NCI-H460 (cell line): ENCODE measurements around the gene TIFAB. TPM values are rescaled to one million over a fixed set of nuclear protein-coding genes. Genes with fewer than 3 reads are reported as not detected.
A peak's percentile ranks its signal among the peaks of the same experiment; 100 is the strongest.

Source experiments
- DNase-seq: peaks from one replicate; pipeline ENCODE4 v3.0.0-alpha.2; 2016; ENCODE audit warnings: low read depth; ENCODE audit errors: extremely low read depth
- total RNA-seq: library from RNA; depleted of rRNA; stranded (reverse); fragments of >200 nt; shearing (Covaris generic); gene quantifications from 2 replicates; pipeline ENCODE4 v1.2.3, GENCODE V29; 2014

Gene TIFAB
- total RNA-seq, 1 experiment from 2014 or later: not detected

GRCh38 chr5:135460246-135461033 lies 8.3 kb upstream of the TIFAB start:
- DNase-seq: no peak

GRCh38 chr5:135458921-135459331 lies 6.8 kb upstream of the TIFAB start:
- peak; percentile 7 for DNase-seq

GRCh38 chr5:135458356-135458755 lies 6.2 kb upstream of the TIFAB start:
- DNase-seq: no peak

GRCh38 chr5:135457424-135458071 lies 5.4 kb upstream of the TIFAB start:
- peak; percentile 65 for DNase-seq

GRCh38 chr5:135456238-135457099 lies 4.3 kb upstream of the TIFAB start:
- DNase-seq: no peak

GRCh38 chr5:135455876-135456237 lies 3.7 kb upstream of the TIFAB start:
- DNase-seq: no peak

- no peak for DNase-seq
These were observed 2.8 kb upstream of the TIFAB start for GRCh38 chr5:135454946-135455345.

- DNase-seq: no peak
These were observed 1.5 kb upstream of the TIFAB start for GRCh38 chr5:135453613-135454012.

GRCh38 chr5:135451581-135452320 lies 400 bp downstream of the TIFAB start:
- no peak for DNase-seq

GRCh38 chr5:135450952-135451351 lies 1.2 kb downstream of the TIFAB start:
- DNase-seq: no peak

GRCh38 chr5:135450336-135450735 lies 1.8 kb downstream of the TIFAB start:
- no peak for DNase-seq

GRCh38 chr5:135449644-135450043 lies 2.5 kb downstream of the TIFAB start:
- no peak for DNase-seq

GRCh38 chr5:135448791-135449507 lies 3.2 kb downstream of the TIFAB start:
- DNase-seq: no peak

- no peak for DNase-seq
These were observed 3.9 kb downstream of the TIFAB start for GRCh38 chr5:135448071-135448739.

- DNase-seq: no peak
These were observed 4.7 kb downstream of the TIFAB start, which contains the start of gene DCANP1 for GRCh38 chr5:135447298-135447929. Gene DCANP1, minus strand, starts transcription at chr5:135447348. Its CDS starts 240 bp downstream, at chr5:135447108.

GRCh38 chr5:135446615-135447014 lies 5.5 kb downstream of the TIFAB start:
- DNase-seq: no peak

- DNase-seq: no peak
These were observed 5.9 kb downstream of the TIFAB start for GRCh38 chr5:135446206-135446605.

- DNase-seq: no peak
These were observed 6.7 kb downstream of the TIFAB start for GRCh38 chr5:135445306-135445985.
